Erythroblast (primary cell): ENCODE measurements around the gene SIRT5.

Source experiments
- DNase-seq, 2 experiments: peaks; one replicate each; lab custom pipeline; 2025; lab: John Stamatoyannopoulos, UW
- GATA1 ChIP-seq: IDR thresholded peaks from 2 replicates; pipeline ENCODE4 v1.6.1; 2011; ENCODE audit warnings: low read depth, mild to moderate bottlenecking, control low read depth, low read length, moderate library complexity
- POLR2A ChIP-seq: IDR thresholded peaks from 2 replicates; pipeline ENCODE4 v1.6.1; 2011; ENCODE audit warnings: mild to moderate bottlenecking, low read length

Gene SIRT5

DNA sequence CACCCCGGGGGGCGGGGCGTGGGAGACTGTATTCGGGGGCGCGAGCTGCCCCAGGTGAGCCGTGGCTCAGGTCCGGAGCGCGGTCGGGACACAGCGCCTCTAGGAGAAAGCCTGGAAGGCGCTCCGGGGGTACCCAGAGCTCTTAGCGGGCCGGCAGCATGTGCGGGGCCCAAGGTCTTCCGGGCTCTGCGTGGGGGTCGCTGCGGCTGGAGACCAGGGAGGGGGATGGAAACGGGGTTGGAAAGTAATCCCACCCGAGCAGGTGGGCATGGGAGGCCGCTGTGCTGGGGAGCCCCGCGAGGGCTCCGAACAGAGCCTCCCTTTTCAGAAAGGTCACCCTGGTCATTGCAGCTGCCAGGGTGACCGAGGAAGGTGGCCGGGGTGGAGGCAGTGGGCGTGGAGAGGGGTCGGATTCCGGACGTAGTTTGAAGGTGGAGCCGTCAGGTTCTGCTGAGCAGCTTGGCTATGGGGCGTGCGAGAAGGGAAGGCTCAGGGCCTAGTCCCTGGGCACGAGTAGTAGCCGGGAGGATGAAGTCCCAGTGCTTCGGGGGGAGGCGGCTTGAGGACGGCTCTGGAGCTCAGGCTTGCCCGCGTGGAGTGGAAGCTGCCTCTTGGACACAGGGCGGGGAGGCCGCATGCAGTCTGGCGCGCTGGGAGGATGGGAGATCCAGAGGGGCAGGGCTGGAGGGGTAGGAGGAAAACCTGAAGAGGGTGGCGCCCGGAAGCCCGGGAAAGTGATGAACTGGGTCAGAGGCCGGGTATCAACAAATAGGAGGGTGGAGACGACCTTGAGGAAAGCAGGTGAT lies at the start of gene SIRT5:
SIRT5 (plus strand) TSS at position 31 of the 806 bp plus-strand sequence. CDS start 9,510 bp downstream, outside the sequence.
- peak; percentile 73 for TF ChIP-seq POLR2A
- no peak for TF ChIP-seq GATA1
- DNase-seq: peak; percentile 86 to 89

DNA sequence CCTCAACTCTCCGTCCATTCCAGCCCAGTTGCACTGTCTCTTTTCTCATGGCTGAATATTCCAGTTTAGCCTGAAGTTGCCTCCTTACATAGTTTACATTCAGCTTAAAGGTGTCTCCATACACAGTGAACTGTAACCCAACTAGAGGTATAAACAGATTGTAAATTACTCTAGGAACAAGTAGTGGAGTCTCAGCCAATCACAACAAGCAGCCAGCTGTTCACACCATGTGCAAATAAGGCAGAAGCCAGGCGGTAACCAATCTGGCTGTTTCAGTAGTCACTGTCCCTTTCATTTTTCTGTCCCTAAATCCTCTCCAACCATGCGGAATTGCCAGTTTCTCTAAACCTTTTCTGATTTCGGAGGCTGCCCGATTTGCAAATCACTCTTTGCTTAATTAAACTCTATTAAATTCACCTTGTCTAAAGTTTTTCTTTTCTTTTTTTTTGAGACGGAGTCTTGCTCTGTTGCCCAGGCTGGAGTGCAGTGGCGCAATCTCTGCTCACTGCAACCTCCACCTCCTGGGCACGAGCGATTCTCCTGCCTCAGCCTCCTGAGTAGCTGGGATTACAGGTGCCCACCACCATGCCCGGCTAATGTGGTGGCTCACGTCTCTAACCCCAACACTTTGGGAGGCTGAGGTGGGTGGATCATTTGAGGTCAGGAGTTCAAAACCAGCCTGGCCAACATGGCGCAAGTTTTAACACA lies 49.4 kb upstream of the SIRT5 start:
- TF ChIP-seq POLR2A (no peak), GATA1 (no peak)
- no peak for DNase-seq

DNA sequence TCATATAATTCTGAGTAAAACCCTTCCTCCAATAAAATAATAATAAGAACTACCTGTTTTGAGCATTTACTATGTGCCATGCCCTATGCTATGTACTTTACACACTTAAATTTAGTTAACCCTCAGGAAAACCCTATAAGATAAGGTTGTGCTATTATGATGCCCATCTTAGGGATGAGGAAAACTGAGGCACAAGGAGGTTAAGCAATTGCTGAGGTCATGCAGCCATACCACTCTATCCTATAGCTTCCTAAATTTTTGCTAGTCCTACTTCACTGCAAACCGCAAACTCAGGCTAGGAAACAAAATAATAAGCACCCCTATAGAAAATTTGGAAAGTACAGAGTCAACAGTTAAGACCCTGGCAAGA lies 48.1 kb upstream of the SIRT5 start:
- DNase-seq: no peak
- TF ChIP-seq GATA1 (no peak), POLR2A (no peak)

DNA sequence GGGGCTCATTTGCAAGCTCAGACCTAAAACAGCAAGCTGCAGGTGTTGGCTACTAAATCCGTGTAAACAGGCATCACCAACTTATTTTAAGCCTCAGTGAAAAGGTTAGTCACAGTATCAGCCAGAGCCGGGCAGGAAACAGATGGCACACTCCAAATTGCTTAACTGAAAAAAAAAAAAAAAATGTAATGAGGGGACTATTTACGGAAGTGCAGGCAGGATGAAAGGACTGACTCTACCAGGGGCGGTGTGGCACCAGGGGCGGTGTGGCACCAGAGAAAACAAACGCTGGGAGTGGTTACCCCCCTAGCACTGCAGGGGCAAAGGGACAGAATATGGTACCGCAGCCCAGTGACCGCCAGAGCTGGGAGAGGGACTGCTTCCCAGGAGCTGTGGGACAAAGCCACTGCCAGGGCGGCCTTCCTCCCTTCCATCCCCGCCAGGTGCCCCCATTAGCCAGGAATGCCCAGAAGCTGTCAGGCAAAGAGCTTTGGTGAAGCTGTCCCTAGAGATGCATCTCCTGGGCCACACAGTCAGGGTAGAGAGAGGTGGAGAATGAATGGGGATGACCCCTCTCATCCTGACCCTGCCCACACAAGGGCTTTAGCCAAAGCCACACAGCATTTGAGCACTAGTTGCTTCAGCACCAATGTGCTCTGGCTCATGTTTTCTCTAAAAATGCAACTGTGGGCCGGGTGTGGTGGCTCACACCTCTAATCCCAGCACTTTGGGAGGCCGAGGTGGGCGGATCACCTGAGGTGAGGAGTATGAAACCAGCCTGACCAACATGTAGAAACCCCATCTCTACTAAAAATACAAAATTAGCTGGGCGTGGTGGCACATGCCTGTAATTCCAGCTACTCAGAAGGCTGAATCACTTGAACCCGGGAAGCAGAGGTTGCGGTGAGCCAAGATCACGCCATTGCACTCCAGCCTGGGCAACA lies 47.4 kb upstream of the SIRT5 start:
- DNase-seq: no peak
- TF ChIP-seq POLR2A: no peak
- TF ChIP-seq GATA1: no peak

DNA sequence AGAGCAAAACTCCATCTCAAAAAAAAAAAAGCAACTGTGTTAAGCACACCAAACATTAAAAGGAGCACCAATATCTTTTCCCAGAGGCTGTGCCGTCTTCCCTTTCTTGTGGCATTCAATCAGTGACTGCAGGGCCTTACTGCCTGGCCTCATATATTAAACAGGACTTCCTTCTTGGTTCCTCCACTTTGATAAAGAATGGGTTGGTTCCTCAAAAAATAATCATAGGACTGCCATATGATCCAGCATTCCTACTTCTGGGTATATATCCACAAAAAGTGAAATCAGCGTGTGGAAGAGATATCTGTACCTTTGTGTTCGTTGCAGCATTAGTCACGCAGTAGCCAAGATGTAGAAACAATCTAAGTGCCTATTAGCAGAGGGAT lies 46.7 kb upstream of the SIRT5 start:
- TF ChIP-seq GATA1 (no peak), POLR2A (no peak)
- DNase-seq: no peak

DNA sequence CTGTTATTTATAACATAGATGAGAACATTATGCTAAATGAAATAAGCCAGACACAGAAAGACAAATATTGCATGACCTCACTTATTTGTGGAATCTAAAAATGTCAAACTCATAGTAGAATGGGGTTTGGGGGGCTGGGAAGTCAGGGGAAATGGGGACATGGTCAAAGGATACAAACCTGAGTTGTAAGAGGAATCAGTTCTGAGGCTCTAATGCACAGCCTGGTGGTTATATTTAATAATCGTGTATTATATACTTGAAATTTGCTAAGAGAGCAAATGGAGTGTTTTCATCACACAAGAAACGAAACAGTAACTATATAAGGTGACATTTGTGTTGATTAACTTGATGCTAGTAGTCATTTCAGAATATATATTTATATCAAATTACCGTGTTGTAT lies 46.2 kb upstream of the SIRT5 start:
- no peak for TF ChIP-seq GATA1
- TF ChIP-seq POLR2A: no peak
- DNase-seq: peak; percentile 5 to 13

DNA sequence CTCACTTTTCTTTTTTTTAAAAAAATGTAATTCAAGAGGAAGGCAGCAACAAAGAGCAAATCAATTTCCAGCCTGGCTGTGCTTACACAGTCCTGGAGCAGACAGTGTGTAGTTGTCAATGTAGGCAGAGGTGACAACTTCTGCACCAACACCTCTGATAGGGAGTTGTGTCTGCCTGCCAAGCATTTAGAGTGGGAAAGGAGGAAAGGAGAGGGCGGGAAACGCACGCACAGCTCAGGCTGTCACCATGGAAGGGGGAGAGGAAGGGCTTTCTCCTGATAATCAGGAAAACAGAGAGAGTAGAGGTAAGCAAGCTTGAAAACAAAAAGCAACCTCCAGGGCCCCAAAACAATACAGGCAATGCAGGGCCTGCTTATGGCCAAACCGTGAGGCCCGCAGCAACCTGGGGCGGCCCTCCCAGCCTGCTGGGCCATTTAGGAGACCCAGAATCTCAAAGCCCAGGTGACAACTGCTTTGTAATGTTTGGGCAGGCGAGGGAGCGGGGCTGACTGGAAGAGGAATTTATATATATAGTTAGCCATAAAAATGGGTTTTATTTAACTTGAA lies 45.5 kb upstream of the SIRT5 start:
- TF ChIP-seq GATA1 (no peak), POLR2A (no peak)
- no peak for DNase-seq

DNA sequence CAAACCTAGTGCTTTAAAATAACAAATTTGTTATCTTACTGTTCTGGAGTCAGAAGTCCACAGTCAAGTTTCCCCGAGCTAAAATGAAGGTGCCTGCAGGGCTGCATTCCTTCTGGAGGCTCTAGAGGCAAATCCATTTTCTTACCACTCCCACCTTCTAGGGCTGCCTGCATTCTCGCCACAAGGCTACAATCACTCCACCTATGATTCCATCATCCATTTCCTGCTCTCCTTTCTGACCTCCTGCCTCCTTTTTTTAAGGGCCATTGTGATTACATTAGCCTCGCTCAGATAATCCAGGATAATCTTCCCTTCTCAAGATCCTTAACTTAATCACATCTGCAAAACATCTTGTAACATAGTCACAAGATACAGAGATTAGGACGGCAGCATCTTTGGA lies 42.4 kb upstream of the SIRT5 start:
- TF ChIP-seq POLR2A: no peak
- TF ChIP-seq GATA1: no peak
- no peak for DNase-seq

DNA sequence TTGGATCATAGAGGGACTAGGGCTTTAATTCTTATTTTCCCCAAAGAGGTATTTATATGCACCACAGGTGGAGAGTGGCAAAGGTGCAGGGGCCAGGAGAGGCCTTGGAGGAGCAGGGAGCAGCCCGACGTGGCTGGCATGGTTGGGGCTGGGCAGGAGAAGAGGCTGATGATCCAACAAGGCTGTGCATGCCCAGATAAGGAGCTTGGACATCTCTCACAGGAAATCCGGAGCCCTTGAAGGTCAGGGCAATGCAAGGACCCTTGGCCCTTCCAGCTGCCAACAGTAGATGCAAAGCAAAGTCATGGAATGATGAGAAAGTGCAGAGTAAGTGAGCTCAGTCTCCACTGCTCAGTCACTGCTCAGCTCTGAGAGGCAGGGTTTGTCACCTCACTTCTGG lies 39.9 kb upstream of the SIRT5 start:
- no peak for TF ChIP-seq GATA1
- TF ChIP-seq POLR2A: no peak
- no peak for DNase-seq

DNA sequence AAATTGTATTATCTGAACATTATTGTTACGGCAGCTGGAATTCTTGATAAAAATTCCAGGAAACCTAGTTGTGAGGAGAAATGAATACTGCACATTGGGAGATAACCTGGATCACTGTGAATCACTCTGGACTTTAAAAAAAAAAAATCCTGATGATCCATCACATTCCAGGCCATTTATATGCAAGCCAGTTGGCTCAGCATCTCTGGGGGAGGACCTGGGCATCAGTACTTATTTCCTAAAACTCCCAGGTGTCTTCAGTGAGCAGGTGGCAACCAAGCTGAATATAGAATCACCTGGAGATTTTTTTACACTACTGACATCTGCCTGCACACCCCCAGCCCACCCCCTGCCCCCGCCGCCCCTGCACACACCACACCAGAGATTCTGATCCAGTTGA lies 39.1 kb upstream of the SIRT5 start:
- DNase-seq: no peak
- TF ChIP-seq POLR2A: no peak
- TF ChIP-seq GATA1: no peak

DNA sequence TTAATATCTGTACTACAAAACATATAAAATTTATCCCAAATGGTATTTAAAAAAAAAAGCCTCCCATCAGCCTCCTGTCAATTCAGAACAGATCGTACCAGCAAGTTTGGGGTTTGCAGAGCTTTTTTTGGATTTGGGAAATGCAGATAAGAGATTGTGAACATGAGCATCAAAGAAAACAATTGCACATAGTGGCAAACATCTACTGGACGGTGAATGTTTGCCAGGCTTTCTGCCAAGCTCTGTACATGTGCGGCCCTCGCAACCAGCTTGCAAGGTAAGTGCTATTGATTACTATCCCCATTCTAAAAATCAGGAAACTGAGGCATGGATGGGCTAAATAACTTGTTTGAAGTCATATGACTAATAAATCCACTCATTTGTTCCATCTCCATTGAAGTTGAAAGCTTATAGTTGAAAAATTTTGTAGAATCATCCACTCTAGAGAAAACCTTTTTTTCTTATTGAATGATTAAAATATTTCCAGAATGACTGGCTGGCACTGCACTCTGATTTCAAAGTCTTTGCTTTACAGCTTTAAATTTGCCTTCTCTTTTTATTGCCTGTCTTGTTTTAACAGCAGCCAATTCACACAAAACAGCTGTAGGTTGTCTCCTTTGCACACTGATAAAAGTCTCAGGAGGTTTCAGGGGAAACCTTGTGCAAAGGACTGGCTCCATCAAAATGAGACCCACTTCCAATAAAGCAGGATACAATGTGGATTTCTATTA lies 37.4 kb upstream of the SIRT5 start:
- no peak for DNase-seq
- TF ChIP-seq POLR2A: no peak
- TF ChIP-seq GATA1: no peak

DNA sequence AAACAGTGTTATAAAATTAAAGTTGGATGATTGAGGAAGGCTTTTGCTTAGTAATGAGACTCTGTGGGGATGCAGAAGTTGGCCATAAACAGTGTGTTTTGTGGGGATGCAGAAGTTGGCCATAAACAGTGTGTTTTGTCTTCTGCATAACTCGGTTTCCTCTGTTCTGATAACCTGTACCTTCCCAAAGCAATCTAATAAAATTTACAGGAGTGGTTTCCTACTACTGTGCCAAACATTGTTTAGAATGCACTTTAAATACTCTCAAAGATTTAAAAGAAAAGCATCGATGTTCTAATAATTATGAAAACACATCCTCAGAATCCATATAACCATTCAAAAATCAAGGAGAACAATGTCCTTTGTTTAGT lies 36.9 kb upstream of the SIRT5 start:
- DNase-seq: no peak
- TF ChIP-seq POLR2A: no peak
- no peak for TF ChIP-seq GATA1

DNA sequence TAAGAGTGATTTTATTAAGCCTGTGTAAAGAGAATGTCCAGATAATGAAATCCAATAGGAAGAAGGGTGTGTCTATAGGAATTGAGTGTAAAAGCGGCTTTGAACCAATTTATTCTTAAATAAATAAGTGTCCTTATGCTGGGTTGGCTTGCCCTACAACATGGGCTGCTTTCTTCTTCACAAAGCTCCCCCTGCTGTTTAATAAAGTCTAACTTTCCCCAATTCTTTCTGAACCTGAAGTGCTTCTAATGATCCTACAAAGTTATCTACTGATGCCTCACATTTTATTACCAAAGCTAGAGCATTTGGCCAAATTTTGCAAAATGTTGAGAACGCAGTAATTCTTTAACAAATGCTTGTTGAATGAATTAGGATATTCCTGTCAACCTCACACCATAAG lies 36.3 kb upstream of the SIRT5 start:
- peak; percentile 48 to 62 for DNase-seq
- TF ChIP-seq POLR2A (no peak), GATA1 (no peak)

DNA sequence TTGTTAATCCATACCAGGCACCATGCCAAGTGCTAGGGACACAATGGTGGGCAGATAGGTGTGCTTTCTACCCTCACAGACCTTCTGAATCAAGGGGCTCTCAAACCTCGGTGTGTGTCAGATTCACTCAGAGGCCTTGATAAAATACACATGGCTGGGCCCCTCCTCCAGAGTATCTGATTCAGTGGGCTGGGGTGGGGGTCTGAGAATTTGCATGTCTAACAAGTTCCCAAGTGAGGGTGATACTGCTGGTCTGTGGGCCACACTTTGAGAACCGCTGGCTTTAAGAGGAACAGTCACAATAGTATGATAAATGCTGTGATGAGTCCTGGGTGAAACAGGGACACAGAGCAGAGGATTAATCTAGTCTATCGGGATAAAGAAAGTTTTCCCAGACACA lies 35.8 kb upstream of the SIRT5 start:
- no peak for TF ChIP-seq GATA1
- TF ChIP-seq POLR2A: no peak
- no peak for DNase-seq
